NCI-H2196 (cell line): ENCODE data around the gene KIF5C.

Experiments used
- DNase-seq: peaks from one replicate; lab custom pipeline; 2025; ENCODE audit not compliant: unreplicated experiment; lab: John Stamatoyannopoulos, UW

The KIF5C gene

GRCh38 chr2:148984449-148984848 is 109.4 kb downstream of the KIF5C start:
- no peak for DNase-seq

- DNase-seq: no peak
Observed at GRCh38 chr2:148987286-148987685, 112.3 kb downstream of the KIF5C start.

GRCh38 chr2:148988337-148988736 is 113.3 kb downstream of the KIF5C start:
- DNase-seq: no peak

GRCh38 chr2:148989882-148990493 is 115.0 kb downstream of the KIF5C start:
- DNase-seq: peak; percentile 68

GRCh38 chr2:148990968-148991367 is 115.9 kb downstream of the KIF5C start:
- no peak for DNase-seq

- DNase-seq: no peak
Observed at GRCh38 chr2:148992448-148992847, 117.4 kb downstream of the KIF5C start.

GRCh38 chr2:148993351-148993750 is 118.3 kb downstream of the KIF5C start:
- DNase-seq: no peak

- DNase-seq: peak; percentile 80
Observed at GRCh38 chr2:148994341-148994740, 119.3 kb downstream of the KIF5C start.

GRCh38 chr2:148996805-148997204 is 121.8 kb downstream of the KIF5C start:
- DNase-seq: no peak

GRCh38 chr2:148998165-148998830 is 123.3 kb downstream of the KIF5C start:
- no peak for DNase-seq

- DNase-seq: no peak
Observed at GRCh38 chr2:148998831-148999200, 123.8 kb downstream of the KIF5C start.

- no peak for DNase-seq
Observed at GRCh38 chr2:148999451-148999921, 124.5 kb downstream of the KIF5C start.

GRCh38 chr2:149000158-149000938 is 125.3 kb downstream of the KIF5C start:
- no peak for DNase-seq

- DNase-seq: no peak
Observed at GRCh38 chr2:149001496-149001895, 126.5 kb downstream of the KIF5C start.

- DNase-seq: no peak
Observed at GRCh38 chr2:149002378-149002890, 127.4 kb downstream of the KIF5C start.

GRCh38 chr2:149002891-149003740 is 128.1 kb downstream of the KIF5C start:
- no peak for DNase-seq

- DNase-seq: no peak
Observed at GRCh38 chr2:149004836-149005235, 129.8 kb downstream of the KIF5C start.

GRCh38 chr2:149005471-149006077 is 130.5 kb downstream of the KIF5C start:
- no peak for DNase-seq

GRCh38 chr2:149006883-149007543 is 132.0 kb downstream of the KIF5C start:
- DNase-seq: no peak

- no peak for DNase-seq
Observed at GRCh38 chr2:149008381-149008780, 133.4 kb downstream of the KIF5C start.
